Measurements from ENCODE around the gene CLASP1.

Gene CLASP1

DNA sequence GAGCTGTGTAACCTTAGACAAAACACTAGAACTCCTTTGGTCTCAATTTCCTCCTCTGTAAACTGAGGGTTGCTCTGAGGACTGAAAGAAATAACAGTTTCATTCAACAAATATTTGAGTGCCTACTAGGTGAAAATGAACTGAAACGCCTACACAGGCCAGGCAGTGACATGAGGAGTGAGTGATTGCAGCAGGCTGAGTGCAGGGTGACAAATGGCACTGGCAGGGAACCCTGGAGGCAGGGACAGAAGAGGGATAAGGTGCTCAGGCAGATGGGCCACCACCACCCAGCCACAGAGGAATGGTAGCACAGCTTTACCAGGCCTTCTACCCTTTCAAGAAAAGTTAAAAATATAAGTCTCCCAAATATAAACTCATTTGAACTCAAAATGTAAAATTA, 130.1 kb downstream of the CLASP1 start:
- DNase-seq (ENCODE audit: low read depth in 1 of 2, low spot score in 1 of 2) = no peak
- TF ChIP-seq POLR2AphosphoS5 (IDR thresholded peaks at IDR 0.05; ENCODE audit: low read depth) = no peak
- TF ChIP-seq GABPA (IDR thresholded peaks at IDR 0.05; ENCODE audit: low read depth) = no peak
- TF ChIP-seq CTCF (IDR thresholded peaks at IDR 0.05; ENCODE audit: insufficient read depth, low read length) = no peak
- TF ChIP-seq, protein P1, sequence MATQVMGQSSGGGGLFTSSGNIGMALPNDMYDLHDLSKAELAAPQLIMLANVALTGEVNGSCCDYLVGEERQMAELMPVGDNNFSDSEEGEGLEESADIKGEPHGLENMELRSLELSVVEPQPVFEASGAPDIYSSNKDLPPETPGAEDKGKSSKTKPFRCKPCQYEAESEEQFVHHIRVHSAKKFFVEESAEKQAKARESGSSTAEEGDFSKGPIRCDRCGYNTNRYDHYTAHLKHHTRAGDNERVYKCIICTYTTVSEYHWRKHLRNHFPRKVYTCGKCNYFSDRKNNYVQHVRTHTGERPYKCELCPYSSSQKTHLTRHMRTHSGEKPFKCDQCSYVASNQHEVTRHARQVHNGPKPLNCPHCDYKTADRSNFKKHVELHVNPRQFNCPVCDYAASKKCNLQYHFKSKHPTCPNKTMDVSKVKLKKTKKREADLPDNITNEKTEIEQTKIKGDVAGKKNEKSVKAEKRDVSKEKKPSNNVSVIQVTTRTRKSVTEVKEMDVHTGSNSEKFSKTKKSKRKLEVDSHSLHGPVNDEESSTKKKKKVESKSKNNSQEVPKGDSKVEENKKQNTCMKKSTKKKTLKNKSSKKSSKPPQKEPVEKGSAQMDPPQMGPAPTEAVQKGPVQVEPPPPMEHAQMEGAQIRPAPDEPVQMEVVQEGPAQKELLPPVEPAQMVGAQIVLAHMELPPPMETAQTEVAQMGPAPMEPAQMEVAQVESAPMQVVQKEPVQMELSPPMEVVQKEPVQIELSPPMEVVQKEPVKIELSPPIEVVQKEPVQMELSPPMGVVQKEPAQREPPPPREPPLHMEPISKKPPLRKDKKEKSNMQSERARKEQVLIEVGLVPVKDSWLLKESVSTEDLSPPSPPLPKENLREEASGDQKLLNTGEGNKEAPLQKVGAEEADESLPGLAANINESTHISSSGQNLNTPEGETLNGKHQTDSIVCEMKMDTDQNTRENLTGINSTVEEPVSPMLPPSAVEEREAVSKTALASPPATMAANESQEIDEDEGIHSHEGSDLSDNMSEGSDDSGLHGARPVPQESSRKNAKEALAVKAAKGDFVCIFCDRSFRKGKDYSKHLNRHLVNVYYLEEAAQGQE (IDR thresholded peaks at IDR 0.05; ENCODE audit: insufficient replicate concordance, low read depth) = no peak
- TF ChIP-seq SPI1 (IDR thresholded peaks at IDR 0.05; ENCODE audit: borderline replicate concordance, low read depth) = no peak
- H3K27ac ChIP-seq (replicated peaks) = no peak overlapping the region
- no peak overlapping the region for H3K4me3 ChIP-seq (replicated peaks; ENCODE audit: insufficient read depth, low read length)
- no peaks in the 10 kb centered on the region for H3K27me3 ChIP-seq (ENCODE audit: insufficient read depth, poor library complexity, severe bottlenecking)

GRCh38 chr2:121513597-121514333, 135.5 kb downstream of the CLASP1 start:
- DNase-seq (ENCODE audit: low read depth in 1 of 2, low spot score in 1 of 2) = no peak
- H3K27ac ChIP-seq (replicated peaks) = no peak overlapping the region
- H3K4me3 ChIP-seq (replicated peaks; ENCODE audit: insufficient read depth, low read length) = no peak overlapping the region
- H3K27me3 ChIP-seq (ENCODE audit: insufficient read depth, poor library complexity, severe bottlenecking) = no peaks in the 10 kb centered on the region
- TF ChIP-seq, protein P1 (IDR thresholded peaks at IDR 0.05; ENCODE audit: insufficient replicate concordance, low read depth) = no peak
- TF ChIP-seq POLR2AphosphoS5 (IDR thresholded peaks at IDR 0.05; ENCODE audit: low read depth) = no peak
- no peak for TF ChIP-seq SPI1 (IDR thresholded peaks at IDR 0.05; ENCODE audit: borderline replicate concordance, low read depth)
- TF ChIP-seq GABPA (IDR thresholded peaks at IDR 0.05; ENCODE audit: low read depth) = no peak
- TF ChIP-seq CTCF (IDR thresholded peaks at IDR 0.05; ENCODE audit: insufficient read depth, low read length) = no peak

- no peak for DNase-seq (ENCODE audit: low read depth in 1 of 2, low spot score in 1 of 2)
- Histone ChIP-seq H3K4me3 (replicated peaks; ENCODE audit: insufficient read depth, low read length) (no peak overlapping the region), H3K27ac (replicated peaks) (no peak overlapping the region), H3K27me3 (ENCODE audit: insufficient read depth, poor library complexity, severe bottlenecking) (no peaks in the 10 kb centered on the region)
- TF ChIP-seq GABPA (IDR thresholded peaks at IDR 0.05; ENCODE audit: low read depth) = no peak
- no peak for TF ChIP-seq CTCF (IDR thresholded peaks at IDR 0.05; ENCODE audit: insufficient read depth, low read length)
- TF ChIP-seq SPI1 (IDR thresholded peaks at IDR 0.05; ENCODE audit: borderline replicate concordance, low read depth) = no peak
- no peak for TF ChIP-seq POLR2AphosphoS5 (IDR thresholded peaks at IDR 0.05; ENCODE audit: low read depth)
- TF ChIP-seq, protein P1 (IDR thresholded peaks at IDR 0.05; ENCODE audit: insufficient replicate concordance, low read depth) = no peak
These were observed 138.4 kb downstream of the CLASP1 start for GRCh38 chr2:121510857-121511256.

Data from HL-60 (cell line).